ENCODE measurements around the gene CAP2. TPM values are rescaled to one million over a fixed set of nuclear protein-coding genes. Genes with fewer than 3 reads are reported as not detected.
"Not testable (repeated sequence)": the region's sequence is repeated elsewhere in the genome, so short reads cannot be mapped to it uniquely, and the experiment has no call there.

The CAP2 gene
- total RNA-seq, 1 donor from 2014 or later, result not detected

DNA sequence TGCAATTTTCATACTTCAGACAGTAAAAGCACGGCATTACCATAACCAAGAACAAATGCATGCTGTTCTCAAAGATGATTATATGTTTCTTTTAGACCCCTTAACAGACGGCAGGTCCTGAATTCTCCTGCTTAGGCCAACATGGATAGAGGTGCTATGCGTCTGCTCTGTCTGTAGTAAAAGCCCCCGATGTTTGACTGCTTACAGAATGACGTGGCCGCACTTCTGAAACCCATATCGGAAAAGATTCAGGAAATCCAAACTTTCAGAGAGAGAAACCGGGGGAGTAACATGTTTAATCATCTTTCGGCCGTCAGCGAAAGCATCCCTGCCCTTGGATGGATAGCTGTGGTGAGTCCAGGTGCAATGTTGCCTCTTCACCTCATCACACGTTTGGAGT, 113.6 kb downstream of the CAP2 start:
- Mint-ChIP-seq H3K27me3 (ENCODE audit: insufficient read depth) (peaks cover 3% of the 10 kb centered on the region), H3K4me3 (no peak overlapping the region), H3K9me3 (no peaks in the 10 kb centered on the region), H3K4me1 (ENCODE audit: low read depth) (no peaks in the 10 kb centered on the region), H3K27ac (no peak overlapping the region), H3K36me3 (ENCODE audit: low read depth) (no peaks in the 10 kb centered on the region)
- no peak for DNase-seq (ENCODE audit: low spot score)
- intact Hi-C loops (cut with micrococcal nuclease), result no loop called here

DNA sequence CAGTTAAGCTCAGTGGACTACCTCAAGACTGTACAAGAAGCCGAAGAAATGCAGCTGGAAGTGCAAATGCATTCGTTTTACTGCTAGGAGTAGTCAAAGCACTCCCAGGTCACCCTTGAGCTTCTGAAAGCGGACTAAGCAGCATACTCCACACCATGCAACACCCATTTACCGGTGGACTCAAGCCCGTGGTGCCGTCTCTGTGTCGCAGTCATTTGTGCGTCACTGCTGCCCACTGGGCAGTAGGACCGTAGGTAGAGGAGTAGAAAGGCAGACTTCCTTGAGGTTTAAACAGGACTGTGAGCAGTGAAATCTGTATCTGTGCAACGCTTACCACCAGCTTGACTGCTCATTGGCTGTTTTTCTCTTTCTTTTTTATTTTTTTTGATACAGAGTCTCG, 117.7 kb downstream of the CAP2 start:
- H3K27me3 Mint-ChIP-seq (ENCODE audit: insufficient read depth), result peaks cover 2% of the 10 kb centered on the region
- no peaks in the 10 kb centered on the region for H3K9me3 Mint-ChIP-seq
- DNase-seq (ENCODE audit: low spot score), result no peak
- no peaks in the 10 kb centered on the region for H3K36me3 Mint-ChIP-seq (ENCODE audit: low read depth)
- H3K4me3 Mint-ChIP-seq, result no peak overlapping the region
- H3K27ac Mint-ChIP-seq, result no peak overlapping the region
- H3K4me1 Mint-ChIP-seq (ENCODE audit: low read depth), result no peaks in the 10 kb centered on the region
- intact Hi-C loops (cut with micrococcal nuclease), result no loop called here

GRCh38 chr6:17511580-17511979, 118.2 kb downstream of the CAP2 start:
- intact Hi-C loops (cut with micrococcal nuclease), result no loop called here
- H3K9me3 Mint-ChIP-seq, result no peaks in the 10 kb centered on the region
- H3K4me3 Mint-ChIP-seq, result no peak overlapping the region
- peaks cover 2% of the 10 kb centered on the region for H3K27me3 Mint-ChIP-seq (ENCODE audit: insufficient read depth)
- H3K4me1 Mint-ChIP-seq (ENCODE audit: low read depth), result no peaks in the 10 kb centered on the region
- no peak for DNase-seq (ENCODE audit: low spot score)
- no peak overlapping the region for H3K27ac Mint-ChIP-seq
- no peaks in the 10 kb centered on the region for H3K36me3 Mint-ChIP-seq (ENCODE audit: low read depth)

- Mint-ChIP-seq H3K27me3 (ENCODE audit: insufficient read depth) (peaks cover 2% of the 10 kb centered on the region), H3K9me3 (no peaks in the 10 kb centered on the region), H3K4me1 (ENCODE audit: low read depth) (no peaks in the 10 kb centered on the region), H3K36me3 (ENCODE audit: low read depth) (no peaks in the 10 kb centered on the region), H3K27ac (no peak overlapping the region), H3K4me3 (no peak overlapping the region)
- intact Hi-C loops (cut with micrococcal nuclease), result no loop called here
- no peak for DNase-seq (ENCODE audit: low spot score)
These were observed 125.7 kb downstream of the CAP2 start for GRCh38 chr6:17519120-17519519.

DNA sequence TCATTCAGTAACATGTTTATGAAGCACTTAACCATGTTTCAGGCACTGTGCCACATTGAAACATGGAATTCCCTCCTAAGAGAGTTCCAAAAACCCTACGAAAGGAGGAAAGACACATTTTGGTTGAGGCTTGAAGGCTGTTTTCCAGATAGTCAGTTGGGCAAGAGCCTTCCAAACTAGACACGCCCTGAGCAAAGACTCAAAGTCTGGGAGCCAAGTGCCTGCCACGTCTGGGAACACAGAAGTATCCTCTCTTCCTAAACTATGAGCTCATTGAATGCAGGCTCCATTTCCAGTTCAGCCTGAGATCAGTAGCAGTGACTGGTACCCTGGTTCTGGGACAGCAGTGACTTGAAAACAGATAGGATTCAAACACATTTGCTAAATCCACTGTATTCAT, 132.2 kb downstream of the CAP2 start:
- no peak overlapping the region for H3K4me3 Mint-ChIP-seq
- intact Hi-C loops (cut with micrococcal nuclease), result no loop called here
- H3K27ac Mint-ChIP-seq, result no peak overlapping the region
- no peak for DNase-seq (ENCODE audit: low spot score)
- no peaks in the 10 kb centered on the region for H3K36me3 Mint-ChIP-seq (ENCODE audit: low read depth)
- peaks cover 2% of the 10 kb centered on the region for H3K27me3 Mint-ChIP-seq (ENCODE audit: insufficient read depth)
- no peaks in the 10 kb centered on the region for H3K4me1 Mint-ChIP-seq (ENCODE audit: low read depth)
- H3K9me3 Mint-ChIP-seq, result no peaks in the 10 kb centered on the region

DNA sequence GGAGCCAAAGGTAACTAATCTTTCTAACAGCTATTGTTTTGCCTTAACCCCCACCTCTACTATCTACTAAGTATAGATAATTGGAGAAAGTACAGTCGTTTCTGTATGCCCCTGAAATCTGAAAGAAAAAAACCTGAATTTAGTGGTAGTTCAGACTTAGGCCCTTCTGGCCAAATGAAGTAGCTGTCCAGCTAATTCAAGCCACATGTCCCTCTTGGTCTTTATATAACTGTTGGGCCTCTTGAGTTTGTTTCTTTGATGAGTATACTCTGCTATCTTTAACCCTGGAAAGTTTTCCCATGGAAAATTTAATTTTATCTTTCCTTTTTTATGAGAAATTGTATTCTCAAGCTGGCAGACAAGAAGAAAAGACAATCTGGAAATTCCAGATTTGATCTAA, 133.7 kb downstream of the CAP2 start:
- no peaks in the 10 kb centered on the region for H3K9me3 Mint-ChIP-seq

DNA sequence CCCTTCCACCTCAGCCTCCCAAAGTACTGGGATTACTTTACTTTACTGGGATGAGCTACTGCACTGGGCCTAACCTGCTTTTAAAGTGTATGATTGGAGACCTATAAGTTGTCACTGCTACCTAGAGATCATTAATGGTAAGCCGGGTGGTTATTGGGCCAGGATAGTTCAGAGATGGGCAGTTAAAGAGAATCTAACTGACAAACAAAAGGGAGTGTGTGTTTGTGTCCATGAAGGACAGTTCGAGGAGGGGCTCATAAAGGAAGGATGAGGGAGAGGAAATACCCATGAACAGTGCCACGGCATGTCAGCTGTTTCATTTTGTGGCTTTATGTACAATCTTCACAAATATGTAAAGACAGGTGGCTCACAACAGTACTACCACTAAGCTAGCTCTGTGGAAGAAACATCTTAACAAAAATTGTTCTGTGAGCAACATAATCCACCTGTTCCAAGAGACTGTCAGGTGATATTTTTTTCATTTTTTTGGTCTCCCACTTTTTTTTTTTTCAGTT, 137.0 kb downstream of the CAP2 start:
- Mint-ChIP-seq H3K4me3 (no peak overlapping the region), H3K9me3 (no peaks in the 10 kb centered on the region), H3K4me1 (ENCODE audit: low read depth) (no peaks in the 10 kb centered on the region), H3K36me3 (ENCODE audit: low read depth) (no peaks in the 10 kb centered on the region), H3K27ac (no peak overlapping the region), H3K27me3 (ENCODE audit: insufficient read depth) (peaks cover 5% of the 10 kb centered on the region)
- intact Hi-C loops (cut with micrococcal nuclease), result no loop called here
- no peak for DNase-seq (ENCODE audit: low spot score)

More for the DNA sequence above, 133.7 kb downstream of the CAP2 start:
- H3K27me3 Mint-ChIP-seq (ENCODE audit: insufficient read depth), result peaks cover 2% of the 10 kb centered on the region
- intact Hi-C loops (cut with micrococcal nuclease), result no loop called here
- DNase-seq (ENCODE audit: low spot score), result no peak
- no peaks in the 10 kb centered on the region for H3K4me1 Mint-ChIP-seq (ENCODE audit: low read depth)
- no peak overlapping the region for H3K4me3 Mint-ChIP-seq
- no peaks in the 10 kb centered on the region for H3K36me3 Mint-ChIP-seq (ENCODE audit: low read depth)
- H3K27ac Mint-ChIP-seq, result no peak overlapping the region

- H3K4me3 Mint-ChIP-seq, result no peak overlapping the region
- no peaks in the 10 kb centered on the region for H3K9me3 Mint-ChIP-seq
- H3K27me3 Mint-ChIP-seq (ENCODE audit: insufficient read depth), result peaks cover 7% of the 10 kb centered on the region
- intact Hi-C loops (cut with micrococcal nuclease), result no loop called here
- no peak for DNase-seq (ENCODE audit: low spot score)
- H3K27ac Mint-ChIP-seq, result no peak overlapping the region
- no peaks in the 10 kb centered on the region for H3K4me1 Mint-ChIP-seq (ENCODE audit: low read depth)
- H3K36me3 Mint-ChIP-seq (ENCODE audit: low read depth), result no peaks in the 10 kb centered on the region
These were observed 143.2 kb downstream of the CAP2 start for GRCh38 chr6:17536586-17536985.

DNA sequence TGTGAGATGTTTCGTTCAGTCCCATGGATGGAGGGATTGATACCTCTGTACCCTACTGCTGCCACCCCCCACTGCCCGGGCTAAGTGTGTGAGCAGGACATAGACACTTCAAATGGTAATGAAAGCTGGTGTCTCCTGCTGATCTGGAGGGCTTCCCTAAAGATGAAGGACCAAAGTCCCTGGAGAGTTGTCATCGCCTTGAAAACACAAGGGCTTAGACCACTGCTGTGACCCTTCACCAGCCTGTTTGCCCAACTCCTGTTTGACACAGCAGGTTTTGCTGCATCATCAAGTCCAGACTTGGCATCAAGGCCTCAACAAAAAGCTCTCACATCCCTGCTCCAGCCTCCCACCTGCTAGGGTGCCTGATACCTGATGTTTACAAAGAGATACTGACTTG, 148.8 kb downstream of the CAP2 start:
- H3K27me3 Mint-ChIP-seq (ENCODE audit: insufficient read depth), result peaks cover 9% of the 10 kb centered on the region
- no peaks in the 10 kb centered on the region for H3K4me1 Mint-ChIP-seq (ENCODE audit: low read depth)
- no peak for DNase-seq (ENCODE audit: low spot score)
- H3K9me3 Mint-ChIP-seq, result no peaks in the 10 kb centered on the region
- no peaks in the 10 kb centered on the region for H3K36me3 Mint-ChIP-seq (ENCODE audit: low read depth)
- intact Hi-C loops (cut with micrococcal nuclease), result no loop called here
- no peak overlapping the region for H3K4me3 Mint-ChIP-seq
- no peak overlapping the region for H3K27ac Mint-ChIP-seq

DNA sequence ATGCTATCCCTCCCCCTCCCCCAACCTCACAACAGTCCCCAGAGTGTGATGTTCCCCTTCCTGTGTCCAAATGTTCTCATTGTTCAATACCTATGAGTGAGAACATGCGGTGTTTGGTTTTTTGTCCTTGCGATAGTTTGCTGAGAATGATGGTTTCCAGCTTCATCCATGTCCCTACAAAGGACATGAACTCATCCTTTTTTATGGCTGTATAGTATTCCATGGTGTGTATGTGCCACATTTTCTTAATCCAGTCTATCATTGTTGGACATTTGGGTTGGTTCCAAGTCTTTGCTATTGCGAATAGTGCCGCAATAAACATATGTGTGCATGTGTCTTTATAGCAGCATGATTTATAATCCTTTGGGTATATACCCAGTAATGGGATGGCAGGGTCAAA, 152.3 kb downstream of the CAP2 start:
- intact Hi-C loops (cut with micrococcal nuclease); H3K4me3 Mint-ChIP-seq; H3K27ac Mint-ChIP-seq; DNase-seq (ENCODE audit: low spot score); H3K9me3 Mint-ChIP-seq; H3K36me3 Mint-ChIP-seq (ENCODE audit: low read depth); H3K4me1 Mint-ChIP-seq (ENCODE audit: low read depth): not testable (repeated sequence)
- H3K27me3 Mint-ChIP-seq (ENCODE audit: insufficient read depth), result peaks cover 12% of the 10 kb centered on the region

- Mint-ChIP-seq H3K4me1 (ENCODE audit: low read depth) (no peaks in the 10 kb centered on the region), H3K27me3 (ENCODE audit: insufficient read depth) (peaks cover 16% of the 10 kb centered on the region), H3K27ac (no peak overlapping the region), H3K9me3 (no peaks in the 10 kb centered on the region), H3K36me3 (ENCODE audit: low read depth) (no peaks in the 10 kb centered on the region), H3K4me3 (no peak overlapping the region)
- intact Hi-C loops (cut with micrococcal nuclease), result no loop called here
- no peak for DNase-seq (ENCODE audit: low spot score)
These were observed 158.1 kb downstream of the CAP2 start for GRCh38 chr6:17551383-17551958.

DNA sequence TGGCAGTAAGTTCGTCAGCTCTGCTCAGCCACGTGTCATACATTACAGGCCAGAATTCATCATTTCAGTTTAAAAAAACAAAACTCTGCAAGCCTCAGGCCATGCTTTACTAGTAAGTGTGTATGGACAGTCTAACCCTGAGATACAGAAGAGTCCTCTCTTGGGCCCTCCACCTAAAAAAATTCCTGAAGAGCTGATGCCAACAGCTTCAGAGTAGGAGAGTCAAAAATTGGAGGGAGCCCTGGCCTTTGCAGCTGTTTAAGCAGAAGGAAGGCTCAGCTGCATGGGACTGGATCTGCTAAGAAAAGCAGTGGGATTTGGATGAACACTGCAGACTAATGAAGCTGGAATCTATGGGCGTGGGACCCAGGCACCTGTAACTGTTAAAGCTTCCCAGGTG, 159.5 kb downstream of the CAP2 start:
- Mint-ChIP-seq H3K27me3 (ENCODE audit: insufficient read depth) (peaks cover 13% of the 10 kb centered on the region), H3K9me3 (no peaks in the 10 kb centered on the region), H3K36me3 (ENCODE audit: low read depth) (no peaks in the 10 kb centered on the region), H3K4me1 (ENCODE audit: low read depth) (no peaks in the 10 kb centered on the region), H3K27ac (no peak overlapping the region), H3K4me3 (no peak overlapping the region)
- intact Hi-C loops (cut with micrococcal nuclease), result no loop called here
- no peak for DNase-seq (ENCODE audit: low spot score)

GRCh38 chr6:17556014-17556413, 162.6 kb downstream of the CAP2 start:
- peaks cover 9% of the 10 kb centered on the region for H3K27me3 Mint-ChIP-seq (ENCODE audit: insufficient read depth)
- no peak overlapping the region for H3K4me3 Mint-ChIP-seq
- intact Hi-C loops (cut with micrococcal nuclease), result no loop called here
- H3K36me3 Mint-ChIP-seq (ENCODE audit: low read depth), result no peaks in the 10 kb centered on the region
- peaks cover 1% of the 10 kb centered on the region for H3K9me3 Mint-ChIP-seq
- no peak for DNase-seq (ENCODE audit: low spot score)
- no peak overlapping the region for H3K27ac Mint-ChIP-seq
- H3K4me1 Mint-ChIP-seq (ENCODE audit: low read depth), result no peaks in the 10 kb centered on the region

- intact Hi-C loops (cut with micrococcal nuclease), result no loop called here
- H3K27ac Mint-ChIP-seq, result no peak overlapping the region
- DNase-seq (ENCODE audit: low spot score), result no peak
- H3K4me1 Mint-ChIP-seq (ENCODE audit: low read depth), result no peaks in the 10 kb centered on the region
- no peak overlapping the region for H3K4me3 Mint-ChIP-seq
- peaks cover 5% of the 10 kb centered on the region for H3K27me3 Mint-ChIP-seq (ENCODE audit: insufficient read depth)
- H3K9me3 Mint-ChIP-seq, result peaks cover 15% of the 10 kb centered on the region
- peaks cover 1% of the 10 kb centered on the region for H3K36me3 Mint-ChIP-seq (ENCODE audit: low read depth)
These were observed 169.2 kb downstream of the CAP2 start for GRCh38 chr6:17562636-17563035.

Measured in activated T-helper 1 cell treated with anti-CD3 and anti-CD28 coated beads, Interleukin-12 subunit alpha, Interleukin-12 subunit beta, Interleukin-2, Interleukin-4 antibody, amounts not matched to agents 30 ng/mL and 10 ng/mL and 1 ng/mL, durations not matched to agents 14 hours and 24 hours and 36 hours (primary cell).